DOHH2 (cell line): ENCODE data around the gene MAPKAPK2.

Source experiments
- H3F3A ChIP-seq: fragments of 200-600 bp; sonication (generic), shearing (Covaris generic); 2 replicates; pipeline ENCODE4 v1.6.0; 2016; ENCODE audit warnings: antibody characterized with exemption, mild to moderate bottlenecking; ENCODE audit not compliant: control insufficient read depth, insufficient read depth
- H3K27ac ChIP-seq: fragments of 200-600 bp; sonication (generic); 2 replicates; pipeline ENCODE4 v1.5.1; 2014; ENCODE audit warnings: low read depth, mild to moderate bottlenecking, low read length, moderate library complexity
- H3K27me3 ChIP-seq: fragments of 200-600 bp; sonication (generic); 2 replicates; pipeline ENCODE4 v1.6.1; 2014; ENCODE audit warnings: mild to moderate bottlenecking, low read length, mixed read lengths; ENCODE audit not compliant: control insufficient read depth
- H3K36me3 ChIP-seq: fragments of 200-600 bp; sonication (generic); 2 replicates; pipeline ENCODE4 v1.6.1; 2014; ENCODE audit warnings: mild to moderate bottlenecking, low read length, moderate library complexity, mixed read lengths; ENCODE audit not compliant: control insufficient read depth
- H3K4me1 ChIP-seq: fragments of 200-600 bp; sonication (generic); 2 replicates; pipeline ENCODE4 v1.6.1; 2014; ENCODE audit warnings: mild to moderate bottlenecking, low read length, mixed read lengths; ENCODE audit not compliant: control insufficient read depth
- H3K4me2 ChIP-seq: fragments of 200-600 bp; sonication (generic); 2 replicates; pipeline ENCODE4 v1.6.0; 2014; ENCODE audit warnings: mild to moderate bottlenecking, low read length, moderate library complexity
- H3K4me3 ChIP-seq: fragments of 200-600 bp; sonication (generic); 2 replicates; pipeline ENCODE4 v1.5.1; 2014; ENCODE audit warnings: mild to moderate bottlenecking, low read length, mixed read lengths
- H3K79me2 ChIP-seq: fragments of 200-600 bp; sonication (generic); 2 replicates; pipeline ENCODE4 v1.6.1; 2014; ENCODE audit warnings: mild to moderate bottlenecking, low read length, mixed read lengths; ENCODE audit not compliant: control insufficient read depth
- H3K9me2 ChIP-seq: fragments of 200-600 bp; sonication (generic); replicated peaks from 2 replicates; pipeline ENCODE4 v1.6.1; 2014; ENCODE audit warnings: mild to moderate bottlenecking, low read length, mixed read lengths; ENCODE audit not compliant: control insufficient read depth
- H3K9me3 ChIP-seq: fragments of 200-600 bp; sonication (generic); 2 replicates; pipeline ENCODE4 v1.6.1; 2014; ENCODE audit warnings: antibody characterized with exemption, low read length, mixed read lengths; ENCODE audit not compliant: control insufficient read depth, insufficient read depth
- H4K20me1 ChIP-seq: fragments of 200-600 bp; sonication (generic); 2 replicates; pipeline ENCODE4 v1.6.0; 2014; ENCODE audit warnings: low read depth, mild to moderate bottlenecking, antibody characterized with exemption, low read length, moderate library complexity; ENCODE audit not compliant: control insufficient read depth, insufficient read depth
- EZH2phosphoT487 ChIP-seq: fragments of 200-600 bp; sonication (generic); IDR thresholded peaks from 2 replicates; pipeline ENCODE4 v1.6.1; 2017; ENCODE audit warnings: borderline replicate concordance, mild to moderate bottlenecking, antibody characterized with exemption, low read length, moderate library complexity, mixed read lengths
- TF ChIP-seq, protein P1 (sequence below): fragments of 200-600 bp; sonication (generic); IDR thresholded peaks from one replicate; pipeline ENCODE4 v1.5.1; 2014; ENCODE audit warnings: antibody characterized with exemption, mild to moderate bottlenecking, low read depth, low read length; ENCODE audit not compliant: poor library complexity, severe bottlenecking

Gene MAPKAPK2

GRCh38 chr1:206666031-206666561 is 18.6 kb upstream of the MAPKAPK2 start:
- no peak overlapping the region for H3K4me3 ChIP-seq
- no peaks in the 10 kb centered on the region for H3K36me3 ChIP-seq
- H3K27me3 ChIP-seq, result peaks cover 36% of the 10 kb centered on the region
- H3K9me3 ChIP-seq, result no peaks in the 10 kb centered on the region
- TF ChIP-seq, protein P1, sequence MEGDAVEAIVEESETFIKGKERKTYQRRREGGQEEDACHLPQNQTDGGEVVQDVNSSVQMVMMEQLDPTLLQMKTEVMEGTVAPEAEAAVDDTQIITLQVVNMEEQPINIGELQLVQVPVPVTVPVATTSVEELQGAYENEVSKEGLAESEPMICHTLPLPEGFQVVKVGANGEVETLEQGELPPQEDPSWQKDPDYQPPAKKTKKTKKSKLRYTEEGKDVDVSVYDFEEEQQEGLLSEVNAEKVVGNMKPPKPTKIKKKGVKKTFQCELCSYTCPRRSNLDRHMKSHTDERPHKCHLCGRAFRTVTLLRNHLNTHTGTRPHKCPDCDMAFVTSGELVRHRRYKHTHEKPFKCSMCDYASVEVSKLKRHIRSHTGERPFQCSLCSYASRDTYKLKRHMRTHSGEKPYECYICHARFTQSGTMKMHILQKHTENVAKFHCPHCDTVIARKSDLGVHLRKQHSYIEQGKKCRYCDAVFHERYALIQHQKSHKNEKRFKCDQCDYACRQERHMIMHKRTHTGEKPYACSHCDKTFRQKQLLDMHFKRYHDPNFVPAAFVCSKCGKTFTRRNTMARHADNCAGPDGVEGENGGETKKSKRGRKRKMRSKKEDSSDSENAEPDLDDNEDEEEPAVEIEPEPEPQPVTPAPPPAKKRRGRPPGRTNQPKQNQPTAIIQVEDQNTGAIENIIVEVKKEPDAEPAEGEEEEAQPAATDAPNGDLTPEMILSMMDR, result no peak
- no peaks in the 10 kb centered on the region for H3F3A ChIP-seq
- no peaks in the 10 kb centered on the region for H4K20me1 ChIP-seq
- H3K27ac ChIP-seq, result no peak overlapping the region
- H3K9me2 ChIP-seq, result no peaks in the 10 kb centered on the region
- H3K4me1 ChIP-seq, result peaks cover 28% of the 10 kb centered on the region
- no peak overlapping the region for H3K4me2 ChIP-seq
- H3K79me2 ChIP-seq, result no peaks in the 10 kb centered on the region

- H3K27ac ChIP-seq, result no peak overlapping the region
- H3K36me3 ChIP-seq, result no peaks in the 10 kb centered on the region
- H3K79me2 ChIP-seq, result no peaks in the 10 kb centered on the region
- H3F3A ChIP-seq, result no peaks in the 10 kb centered on the region
- peaks cover 36% of the 10 kb centered on the region for H3K4me1 ChIP-seq
- no peaks in the 10 kb centered on the region for H4K20me1 ChIP-seq
- H3K9me2 ChIP-seq, result no peaks in the 10 kb centered on the region
- no peak overlapping the region for H3K4me3 ChIP-seq
- H3K4me2 ChIP-seq, result no peak overlapping the region
- peaks cover 34% of the 10 kb centered on the region for H3K27me3 ChIP-seq
- H3K9me3 ChIP-seq, result no peaks in the 10 kb centered on the region
- no peak for TF ChIP-seq EZH2phosphoT487
- TF ChIP-seq, protein P1, result no peak
Observed at GRCh38 chr1:206666954-206667665, 17.6 kb upstream of the MAPKAPK2 start.

- H3K36me3 ChIP-seq, result no peaks in the 10 kb centered on the region
- no peaks in the 10 kb centered on the region for H3K79me2 ChIP-seq
- peaks cover 45% of the 10 kb centered on the region for H3K4me1 ChIP-seq
- H3K4me2 ChIP-seq, result no peak overlapping the region
- no peak overlapping the region for H3K4me3 ChIP-seq
- peaks cover 6% of the 10 kb centered on the region for H3F3A ChIP-seq
- H3K9me3 ChIP-seq, result no peaks in the 10 kb centered on the region
- peaks cover 21% of the 10 kb centered on the region for H3K27me3 ChIP-seq
- no peaks in the 10 kb centered on the region for H3K9me2 ChIP-seq
- no peaks in the 10 kb centered on the region for H4K20me1 ChIP-seq
- TF ChIP-seq, protein P1, result no peak
- no peak for TF ChIP-seq EZH2phosphoT487
- H3K27ac ChIP-seq, result no peak overlapping the region
Observed at GRCh38 chr1:206668351-206668750, 16.4 kb upstream of the MAPKAPK2 start.
